ENCODE data around the gene DAPP1.

The DAPP1 gene

GRCh38 chr4:99875071-99875470, 58.4 kb downstream of the DAPP1 start:
- TF ChIP-seq ISL1 (CRISPR knock-in tag; IDR thresholded peaks at IDR 0.05) = no peak
- no peak for TF ChIP-seq TSHZ2 (CRISPR knock-in tag; IDR thresholded peaks at IDR 0.05)
- TF ChIP-seq ESRRG (CRISPR knock-in tag; IDR thresholded peaks at IDR 0.05) = no peak
- no peak for TF ChIP-seq TCF4 (CRISPR knock-in tag; IDR thresholded peaks at IDR 0.05; ENCODE audit: borderline replicate concordance)
- no peak for TF ChIP-seq ZNF8 (CRISPR knock-in tag; IDR thresholded peaks at IDR 0.05)
- no peak for TF ChIP-seq CSDC2 (CRISPR knock-in tag; IDR thresholded peaks at IDR 0.05)
- TF ChIP-seq ZFP30 (CRISPR knock-in tag; IDR thresholded peaks at IDR 0.05) = no peak
- ATAC-seq = no peak

- no peak for ATAC-seq
- no peak for TF ChIP-seq PATZ1 (CRISPR knock-in tag; IDR thresholded peaks at IDR 0.05; ENCODE audit: borderline replicate concordance)
- no peak for TF ChIP-seq SNAI2 (CRISPR knock-in tag; IDR thresholded peaks at IDR 0.05)
- no peak for TF ChIP-seq CSDC2 (CRISPR knock-in tag; IDR thresholded peaks at IDR 0.05)
- TF ChIP-seq TCF4 (CRISPR knock-in tag; IDR thresholded peaks at IDR 0.05; ENCODE audit: borderline replicate concordance) = no peak
- no peak for TF ChIP-seq ZFP3 (CRISPR knock-in tag; IDR thresholded peaks at IDR 0.05)
- TF ChIP-seq RARB (CRISPR knock-in tag; IDR thresholded peaks at IDR 0.05) = no peak
- TF ChIP-seq POU6F1 (CRISPR knock-in tag; IDR thresholded peaks at IDR 0.05; ENCODE audit: borderline replicate concordance, low read depth) = no peak
- no peak for TF ChIP-seq ZNF70 (CRISPR knock-in tag; IDR thresholded peaks at IDR 0.05)
- TF ChIP-seq ARNTL (CRISPR knock-in tag; IDR thresholded peaks at IDR 0.05; ENCODE audit: borderline replicate concordance, low read depth) = no peak
- TF ChIP-seq CSRNP3 (CRISPR knock-in tag; IDR thresholded peaks at IDR 0.05) = no peak
- TF ChIP-seq OSR1 (CRISPR knock-in tag; IDR thresholded peaks at IDR 0.05) = no peak
- no peak for TF ChIP-seq PPARA (CRISPR knock-in tag; IDR thresholded peaks at IDR 0.05; ENCODE audit: borderline replicate concordance)
- no peak for TF ChIP-seq ZNF8 (CRISPR knock-in tag; IDR thresholded peaks at IDR 0.05)
- TF ChIP-seq BACH2 (CRISPR knock-in tag; IDR thresholded peaks at IDR 0.05; ENCODE audit: borderline replicate concordance) = no peak
These were observed 60.3 kb downstream of the DAPP1 start for GRCh38 chr4:99876946-99877345.

GRCh38 chr4:99878604-99879003, 62.0 kb downstream of the DAPP1 start:
- no peak for TF ChIP-seq TCF4 (CRISPR knock-in tag; IDR thresholded peaks at IDR 0.05; ENCODE audit: borderline replicate concordance)
- TF ChIP-seq GLIS3 (CRISPR knock-in tag; IDR thresholded peaks at IDR 0.05) = no peak
- no peak for TF ChIP-seq CREB5 (CRISPR knock-in tag; IDR thresholded peaks at IDR 0.05; ENCODE audit: low read depth)
- TF ChIP-seq ARNTL (CRISPR knock-in tag; IDR thresholded peaks at IDR 0.05; ENCODE audit: borderline replicate concordance, low read depth) = no peak
- TF ChIP-seq ZNF565 (CRISPR knock-in tag; conservative IDR thresholded peaks at IDR 0.05; ENCODE audit: low read depth) = no peak
- no peak for TF ChIP-seq RARB (CRISPR knock-in tag; IDR thresholded peaks at IDR 0.05)
- no peak for ATAC-seq
